AML-193 (cell line): ENCODE data around the gene MTERF1.
A peak's percentile ranks its signal among the peaks of the same experiment; 100 is the strongest.
"Not testable (repeated sequence)": the region's sequence is repeated elsewhere in the genome, so short reads cannot be mapped to it uniquely, and the experiment has no call there.

Experiments used
- DNase-seq, 2 experiments: peaks; one replicate each; lab custom pipeline; 2025; lab: John Stamatoyannopoulos, UW

MTERF1 gene, protein sequence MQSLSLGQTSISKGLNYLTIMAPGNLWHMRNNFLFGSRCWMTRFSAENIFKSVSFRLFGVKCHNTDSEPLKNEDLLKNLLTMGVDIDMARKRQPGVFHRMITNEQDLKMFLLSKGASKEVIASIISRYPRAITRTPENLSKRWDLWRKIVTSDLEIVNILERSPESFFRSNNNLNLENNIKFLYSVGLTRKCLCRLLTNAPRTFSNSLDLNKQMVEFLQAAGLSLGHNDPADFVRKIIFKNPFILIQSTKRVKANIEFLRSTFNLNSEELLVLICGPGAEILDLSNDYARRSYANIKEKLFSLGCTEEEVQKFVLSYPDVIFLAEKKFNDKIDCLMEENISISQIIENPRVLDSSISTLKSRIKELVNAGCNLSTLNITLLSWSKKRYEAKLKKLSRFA

GRCh38 chr7:91880413-91881241 is at the start of gene MTERF1:
Gene MTERF1, minus strand, starts transcription at chr7:91880702. Its CDS starts 619 bp downstream, at chr7:91880083.
- peak; percentile 90 to 92 for DNase-seq

GRCh38 chr7:91929463-91929862 is 49.0 kb upstream of the MTERF1 start:
- no peak for DNase-seq

DNA sequence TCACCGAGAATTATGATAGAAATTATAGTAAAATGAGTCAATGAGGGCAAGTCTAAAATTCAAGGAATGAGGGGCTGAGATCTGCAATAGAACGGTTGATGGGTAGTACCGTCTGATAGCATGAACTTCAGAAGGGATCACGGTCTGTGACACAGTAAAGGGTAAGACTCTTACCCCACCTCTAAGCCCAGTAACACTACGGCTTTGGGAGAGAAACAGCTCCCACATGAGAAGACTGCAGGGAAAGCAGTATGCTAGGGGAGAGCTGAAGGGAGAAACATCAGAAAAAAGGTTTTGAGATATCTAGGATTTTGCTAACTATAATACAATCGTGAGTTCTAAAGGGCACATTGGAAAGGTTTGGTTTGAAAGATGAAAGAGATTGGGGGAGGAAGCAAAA is 47.4 kb upstream of the MTERF1 start:
- DNase-seq = no peak

- DNase-seq = no peak
Observed at GRCh38 chr7:91922857-91923256, 42.4 kb upstream of the MTERF1 start.

- DNase-seq = no peak
Observed at GRCh38 chr7:91918356-91918755, 37.9 kb upstream of the MTERF1 start.

GRCh38 chr7:91916051-91916440 is 35.5 kb upstream of the MTERF1 start:
- no peak for DNase-seq

DNA sequence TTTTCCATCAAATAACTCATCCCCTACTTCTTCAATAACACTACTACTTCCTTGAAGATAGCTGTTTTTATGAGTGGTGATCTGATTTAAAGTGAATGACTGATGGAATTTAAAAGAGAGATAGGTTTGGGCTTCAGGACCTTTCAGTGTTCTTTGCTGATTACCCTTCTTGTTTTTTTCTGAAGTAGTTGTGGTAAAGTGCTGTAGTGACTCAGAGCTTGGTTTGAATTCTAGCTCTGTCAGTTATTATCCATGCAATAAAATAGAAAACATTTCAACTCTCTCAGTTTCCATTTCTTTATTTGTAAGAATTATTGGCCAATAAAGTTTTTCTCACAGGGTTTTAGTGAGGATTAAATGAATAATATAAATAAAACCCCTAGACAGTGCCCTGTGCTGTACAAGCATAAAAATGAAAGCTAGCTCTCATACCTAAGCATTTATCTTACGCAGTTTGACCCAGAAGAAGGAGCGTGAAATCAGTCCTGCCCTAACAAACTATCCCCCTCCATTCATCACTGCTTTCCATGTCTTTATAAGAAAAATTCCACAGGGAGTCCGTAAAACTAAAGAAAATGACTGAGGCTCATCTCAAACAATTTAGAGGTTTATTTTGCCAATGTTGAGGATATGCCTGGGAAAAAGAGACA is 35.0 kb upstream of the MTERF1 start:
- DNase-seq = no peak

DNA sequence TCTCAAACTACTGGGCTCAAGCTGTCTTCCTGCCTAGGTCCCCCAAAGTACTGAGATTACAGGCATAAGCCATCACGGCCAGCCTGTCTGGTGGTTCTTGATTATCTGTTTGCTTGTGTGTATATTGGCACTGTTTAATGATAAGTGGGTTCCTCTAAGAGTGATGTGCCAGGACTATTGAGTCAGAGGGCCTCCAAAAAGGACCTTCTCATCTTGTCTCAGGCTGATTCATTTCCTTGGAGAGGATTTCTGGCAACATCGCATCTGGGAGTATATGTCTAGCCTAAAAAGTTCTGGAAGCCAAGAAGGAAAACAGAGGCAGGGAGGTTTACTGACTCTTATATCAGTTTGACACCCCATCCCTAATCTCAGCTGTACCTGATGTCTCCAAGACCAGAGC is 33.1 kb upstream of the MTERF1 start:
- DNase-seq = no peak

DNA sequence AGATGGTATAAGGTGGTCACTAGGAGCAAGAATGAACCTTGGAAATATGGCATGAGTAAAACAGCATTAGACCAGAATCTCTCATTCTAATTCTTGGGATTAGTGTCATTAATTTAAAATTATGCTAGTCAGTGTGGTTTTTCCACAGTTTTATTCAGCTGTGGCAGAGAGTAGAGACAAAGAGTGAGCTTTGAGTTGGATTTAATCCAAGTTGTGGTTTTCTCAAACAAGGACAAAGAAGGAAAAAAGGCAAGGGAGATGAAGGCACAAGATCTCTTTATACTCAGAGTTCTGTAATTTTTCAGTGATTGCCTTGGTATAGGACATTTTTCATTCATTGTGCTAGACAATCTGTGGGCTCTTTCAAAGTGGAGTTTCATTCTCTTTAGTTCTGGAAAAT is 32.0 kb upstream of the MTERF1 start:
- DNase-seq = no peak

GRCh38 chr7:91911121-91911520 is 30.6 kb upstream of the MTERF1 start:
- no peak for DNase-seq

DNA sequence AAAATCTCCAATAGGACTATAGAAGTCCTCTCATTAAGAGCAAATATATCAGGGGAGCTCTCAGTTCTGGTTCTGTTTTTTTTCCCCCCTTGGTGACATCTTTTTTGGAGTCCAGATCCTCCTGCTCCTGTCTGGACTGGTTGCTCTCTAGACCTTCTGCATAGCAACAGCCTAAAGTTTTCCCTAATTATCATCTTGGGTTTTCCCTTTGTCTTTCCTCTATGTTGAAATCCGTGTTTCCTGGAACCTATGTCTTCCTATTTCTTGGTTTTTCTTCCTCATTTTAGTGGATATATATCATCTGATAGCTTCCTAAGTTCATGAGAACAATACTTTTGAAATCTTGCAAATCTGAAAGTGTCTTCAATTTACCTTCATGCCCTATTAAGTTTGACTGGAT is 29.7 kb upstream of the MTERF1 start:
- no peak for DNase-seq

DNA sequence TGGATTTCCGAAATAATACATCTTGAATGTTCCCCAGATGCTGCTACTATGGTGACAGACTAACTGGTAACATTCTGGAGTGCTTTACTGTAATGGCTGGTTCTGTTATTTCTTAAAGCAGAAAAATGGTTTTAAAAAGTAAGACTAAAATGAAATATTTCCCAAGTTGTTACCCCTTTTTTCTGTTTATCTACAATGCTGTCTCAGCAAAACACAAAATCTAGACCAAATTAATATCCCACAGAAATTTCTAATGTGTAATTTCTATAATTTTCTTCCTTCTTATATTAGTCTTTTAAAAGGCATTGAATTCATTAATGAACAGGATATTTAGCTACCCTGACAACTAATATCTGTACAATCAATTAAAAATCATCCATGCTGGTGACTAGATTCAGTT is 19.1 kb upstream of the MTERF1 start:
- no peak for DNase-seq

- DNase-seq = no peak
Observed at GRCh38 chr7:91898240-91898992, 17.9 kb upstream of the MTERF1 start.

GRCh38 chr7:91894781-91895480 is 14.4 kb upstream of the MTERF1 start:
- DNase-seq = no peak

DNA sequence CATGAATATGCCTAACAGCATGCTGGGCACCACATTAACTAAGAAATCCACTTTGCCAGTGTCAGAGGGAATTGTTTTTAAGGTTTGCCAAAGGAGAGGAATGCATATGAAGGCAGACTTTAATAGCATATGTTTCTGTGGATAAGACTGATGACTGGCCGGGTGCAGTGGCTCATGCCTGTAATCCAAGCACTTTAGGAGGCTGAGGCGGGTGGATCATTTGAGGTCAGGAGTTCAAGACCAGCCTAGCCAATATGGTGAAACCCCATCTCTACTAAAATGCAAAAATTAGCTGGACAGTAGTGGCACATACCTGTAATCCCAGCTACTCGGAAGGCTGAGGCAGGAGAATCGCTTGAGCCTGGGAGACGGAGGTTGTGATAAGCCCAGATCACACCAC is 13.2 kb upstream of the MTERF1 start:
- not testable (repeated sequence) for DNase-seq

GRCh38 chr7:91892821-91893340 is 12.4 kb upstream of the MTERF1 start:
- DNase-seq = no peak

DNA sequence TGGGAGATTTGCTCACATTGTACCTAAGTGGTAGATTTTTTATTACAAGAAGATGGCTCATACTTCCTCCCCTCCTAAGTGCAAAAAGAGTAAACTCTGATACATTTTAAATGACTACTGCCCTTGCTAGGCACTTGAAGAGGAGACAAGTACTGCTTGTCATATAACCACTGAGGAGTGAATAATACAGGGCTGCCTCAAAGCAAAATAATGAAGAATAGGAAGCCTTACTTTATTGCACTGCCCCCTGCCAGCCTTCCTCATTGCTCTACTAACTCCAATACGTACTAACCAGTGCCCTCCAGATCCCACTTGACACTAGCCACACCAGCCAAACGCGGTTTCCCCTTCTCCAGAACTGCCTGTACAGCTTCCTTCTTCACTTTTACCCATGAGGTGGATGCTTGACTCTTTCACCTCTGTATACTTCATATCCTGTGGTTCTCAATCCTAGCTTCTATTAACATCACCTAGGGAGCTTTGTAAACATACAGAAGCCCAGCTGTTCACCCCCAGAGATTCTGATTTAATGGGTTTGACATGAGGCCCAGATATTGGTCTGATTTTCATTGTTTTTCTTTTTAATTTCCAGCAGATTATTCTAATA is 11.7 kb upstream of the MTERF1 start:
- DNase-seq = no peak

- not testable (repeated sequence) for DNase-seq
Observed at GRCh38 chr7:91888271-91889175, 8.0 kb upstream of the MTERF1 start.
